ENCODE data around the gene SIPA1L2.
"Not testable (repeated sequence)": the region's sequence is repeated elsewhere in the genome, so short reads cannot be mapped to it uniquely, and the experiment has no call there.

Gene SIPA1L2

DNA sequence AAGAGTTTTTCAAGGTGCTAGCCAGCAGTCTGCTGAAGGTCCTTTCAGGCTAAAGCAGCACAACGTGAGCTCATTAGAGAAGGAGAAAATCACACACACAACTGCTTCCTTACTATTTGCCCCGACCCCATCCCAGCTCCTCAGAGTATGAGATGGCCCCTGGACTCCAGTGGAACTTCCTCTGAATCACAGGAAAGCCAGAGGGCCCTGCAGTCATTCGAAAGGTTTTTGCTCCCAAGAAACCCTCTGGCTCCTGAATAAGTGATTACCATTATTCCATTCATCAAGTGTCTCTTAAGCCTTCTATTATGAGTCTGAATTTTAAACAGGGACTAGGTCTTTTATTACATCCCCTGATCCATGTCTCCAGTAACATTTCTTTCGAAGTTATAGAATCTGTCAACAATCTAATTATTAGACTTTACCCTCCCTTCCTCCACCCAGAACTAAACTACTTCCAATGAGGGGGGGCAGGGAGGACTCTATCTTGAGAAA is 14.6 kb downstream of the SIPA1L2 start:
- no peak for DNase-seq (ENCODE audit: low read depth)

DNA sequence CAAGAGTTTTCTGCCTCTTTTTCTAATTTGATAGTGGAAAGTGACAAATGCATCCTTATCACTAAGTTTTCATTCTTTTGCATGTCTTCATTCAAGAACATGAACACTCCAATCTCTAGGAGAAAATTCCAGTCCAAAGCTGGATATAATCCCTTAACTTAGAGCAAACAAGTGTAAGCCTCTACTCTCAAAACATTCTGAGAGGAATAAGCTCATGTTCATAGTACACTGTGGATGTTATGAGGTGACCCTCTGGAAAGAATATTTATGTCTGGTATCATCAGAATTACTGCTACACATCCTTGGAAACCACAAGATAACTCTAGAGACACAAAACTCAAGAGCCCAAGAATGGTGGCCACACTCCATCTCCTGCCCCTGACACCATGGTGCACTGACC is 15.1 kb downstream of the SIPA1L2 start:
- DNase-seq (ENCODE audit: low read depth) = no peak

GRCh38 chr1:232613752-232614381 is 16.1 kb downstream of the SIPA1L2 start:
- no peak for DNase-seq (ENCODE audit: low read depth)

DNA sequence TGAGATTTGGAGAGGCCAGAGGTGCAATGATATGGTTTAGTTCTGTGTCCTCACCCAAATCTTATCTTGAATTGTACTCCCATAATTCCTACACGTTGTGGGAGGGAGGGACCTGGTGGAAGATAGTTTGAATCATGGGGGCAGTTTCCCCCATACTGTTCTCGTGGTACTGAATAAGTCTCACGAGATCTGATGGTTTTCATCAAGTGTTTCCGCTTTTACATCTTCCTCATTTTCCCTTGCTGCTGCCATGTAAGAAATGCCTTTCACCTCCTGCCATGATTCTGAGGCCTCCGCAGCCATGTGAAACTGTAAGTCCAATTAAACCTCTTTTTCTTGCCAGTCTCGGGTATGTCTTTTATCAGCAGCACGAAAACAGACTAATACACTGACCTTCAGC is 17.1 kb downstream of the SIPA1L2 start:
- not testable (repeated sequence) for DNase-seq (ENCODE audit: low read depth)

DNA sequence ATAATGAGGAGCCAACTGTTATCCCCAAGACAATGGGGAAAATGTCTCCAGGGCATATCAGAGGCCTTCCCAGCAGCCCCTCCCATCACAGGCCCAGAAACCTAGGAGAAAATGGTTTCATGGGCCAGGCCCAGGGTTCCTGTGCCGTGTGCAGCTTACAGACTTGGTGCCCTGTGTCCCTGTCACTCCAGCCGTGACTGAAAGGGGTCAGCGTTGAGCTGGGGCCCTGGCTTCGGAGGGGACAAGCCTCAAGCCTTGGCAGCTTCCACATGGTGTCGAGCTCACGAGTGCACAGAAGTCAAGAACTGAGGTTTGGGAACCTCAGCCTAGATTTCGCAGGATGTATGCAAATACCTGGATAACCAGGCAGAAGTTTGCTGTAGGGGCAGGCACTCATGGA is 18.1 kb downstream of the SIPA1L2 start:
- no peak for DNase-seq (ENCODE audit: low read depth)

DNA sequence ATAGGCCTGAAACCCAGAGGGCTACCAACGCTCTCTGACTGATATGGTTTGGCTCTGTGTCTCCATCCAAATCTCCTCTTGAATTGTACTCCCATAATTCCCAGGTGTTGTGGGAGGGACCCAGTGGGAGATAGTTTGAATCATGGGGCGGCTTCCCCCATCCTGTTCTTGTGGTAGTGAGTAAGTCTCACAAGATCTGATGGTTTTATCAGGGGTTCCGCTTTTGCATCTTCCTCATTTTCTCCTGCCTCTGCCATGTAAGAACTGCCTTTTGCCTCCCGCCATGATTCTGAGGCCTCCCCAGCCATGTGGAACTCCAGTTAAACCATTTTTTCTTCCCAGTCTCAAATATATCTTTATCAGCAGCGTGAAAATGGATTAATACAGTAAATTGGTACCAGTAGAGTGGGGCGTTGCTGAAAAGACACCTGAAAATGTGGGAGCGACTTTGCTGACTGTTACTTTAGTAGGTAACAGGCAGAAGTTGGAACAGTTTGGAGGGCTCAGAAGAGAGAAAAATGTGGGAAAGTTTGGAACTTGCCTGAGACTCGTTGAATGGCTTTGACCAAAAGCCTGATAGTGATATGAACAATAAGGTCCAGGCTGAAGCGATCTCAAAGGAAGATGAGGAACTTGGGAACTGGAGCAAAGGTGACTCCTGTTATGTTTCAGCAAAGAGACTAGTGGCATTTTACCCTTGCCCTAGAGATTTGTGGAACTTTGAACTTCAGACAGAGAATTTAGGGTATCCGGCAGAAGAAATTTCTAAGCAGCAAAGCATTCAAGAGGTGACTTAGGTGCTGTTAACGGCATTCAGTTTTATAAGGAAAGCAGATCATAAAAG is 18.8 kb downstream of the SIPA1L2 start:
- not testable (repeated sequence) for DNase-seq (ENCODE audit: low read depth)

DNA sequence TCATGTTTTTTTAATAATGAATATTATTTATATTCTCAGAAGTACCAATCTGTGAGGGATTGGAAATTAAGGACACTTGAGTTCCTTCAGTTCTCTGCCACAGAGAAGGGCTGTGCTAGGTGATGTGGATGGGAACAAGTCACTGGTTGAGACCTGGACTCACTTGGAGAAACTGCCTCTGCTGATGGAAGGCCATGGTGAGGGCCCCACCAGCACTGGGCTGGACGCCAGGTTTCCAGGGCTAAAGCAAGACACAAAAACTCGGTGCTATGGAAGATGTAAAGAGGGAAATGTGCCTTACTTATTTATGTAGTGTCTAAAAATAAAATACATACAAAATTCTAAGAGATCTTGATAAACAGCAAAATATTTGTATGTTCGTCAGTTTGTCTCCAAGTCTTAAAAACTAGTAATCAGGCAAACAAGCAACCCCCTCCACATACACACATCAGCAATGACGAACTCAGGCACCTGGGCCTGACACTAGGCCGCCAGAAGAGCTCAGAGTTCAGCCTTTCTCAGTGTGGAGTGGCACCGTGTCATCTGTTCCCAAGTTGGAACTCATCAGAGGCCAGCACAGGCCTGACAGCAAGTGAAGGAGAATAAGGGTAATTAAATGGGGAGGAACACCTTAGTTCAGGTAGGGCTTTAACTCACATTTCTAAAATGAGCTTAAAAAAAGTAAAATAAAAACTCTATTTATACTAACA is 19.6 kb downstream of the SIPA1L2 start:
- DNase-seq (ENCODE audit: low read depth) = no peak

DNA sequence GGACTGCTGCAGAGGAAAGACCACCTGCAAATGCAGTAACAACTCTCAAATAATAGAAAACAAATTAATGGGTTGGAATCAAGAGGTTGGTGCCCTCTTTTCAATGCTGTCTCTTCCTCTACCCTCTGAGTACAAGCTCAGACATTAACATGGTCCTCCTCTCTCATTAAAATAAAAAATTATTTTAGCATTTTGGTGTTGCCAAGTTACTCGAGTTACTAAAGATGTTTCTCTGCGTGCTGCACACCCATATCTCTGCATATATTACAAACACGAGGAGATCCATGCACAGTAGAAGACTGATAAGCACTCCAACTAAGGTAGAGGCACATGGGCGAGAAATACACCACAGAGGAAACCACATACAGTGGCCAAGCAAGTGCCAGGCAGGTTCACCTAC is 21.5 kb downstream of the SIPA1L2 start:
- no peak for DNase-seq (ENCODE audit: low read depth)

GRCh38 chr1:232602622-232603021 is 27.3 kb downstream of the SIPA1L2 start:
- DNase-seq (ENCODE audit: low read depth) = no peak

GRCh38 chr1:232600424-232601258 is 29.3 kb downstream of the SIPA1L2 start:
- DNase-seq (ENCODE audit: low read depth) = no peak

GRCh38 chr1:232599178-232600041 is 30.5 kb downstream of the SIPA1L2 start:
- DNase-seq (ENCODE audit: low read depth) = no peak

DNA sequence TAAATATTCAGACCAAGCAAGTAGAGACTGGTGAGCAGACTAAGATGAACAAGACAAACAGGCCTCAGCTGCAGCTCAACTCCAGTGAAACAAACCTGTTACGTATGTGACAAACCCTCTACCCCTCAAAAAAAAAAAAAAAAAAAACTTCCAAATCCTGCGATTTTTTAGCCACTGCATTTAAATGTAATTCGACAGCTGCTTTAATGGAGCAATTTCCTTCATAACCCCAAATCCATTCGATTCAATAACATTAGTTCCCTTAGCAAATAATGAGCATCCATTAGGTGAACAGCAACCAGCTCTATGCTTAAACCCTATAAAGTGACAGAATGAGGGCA is 31.1 kb downstream of the SIPA1L2 start:
- DNase-seq (ENCODE audit: low read depth) = no peak

GRCh38 chr1:232598133-232598532 is 31.8 kb downstream of the SIPA1L2 start:
- DNase-seq (ENCODE audit: low read depth) = no peak

- DNase-seq (ENCODE audit: low read depth) = no peak
Measured at GRCh38 chr1:232597721-232598120, 32.2 kb downstream of the SIPA1L2 start.

DNA sequence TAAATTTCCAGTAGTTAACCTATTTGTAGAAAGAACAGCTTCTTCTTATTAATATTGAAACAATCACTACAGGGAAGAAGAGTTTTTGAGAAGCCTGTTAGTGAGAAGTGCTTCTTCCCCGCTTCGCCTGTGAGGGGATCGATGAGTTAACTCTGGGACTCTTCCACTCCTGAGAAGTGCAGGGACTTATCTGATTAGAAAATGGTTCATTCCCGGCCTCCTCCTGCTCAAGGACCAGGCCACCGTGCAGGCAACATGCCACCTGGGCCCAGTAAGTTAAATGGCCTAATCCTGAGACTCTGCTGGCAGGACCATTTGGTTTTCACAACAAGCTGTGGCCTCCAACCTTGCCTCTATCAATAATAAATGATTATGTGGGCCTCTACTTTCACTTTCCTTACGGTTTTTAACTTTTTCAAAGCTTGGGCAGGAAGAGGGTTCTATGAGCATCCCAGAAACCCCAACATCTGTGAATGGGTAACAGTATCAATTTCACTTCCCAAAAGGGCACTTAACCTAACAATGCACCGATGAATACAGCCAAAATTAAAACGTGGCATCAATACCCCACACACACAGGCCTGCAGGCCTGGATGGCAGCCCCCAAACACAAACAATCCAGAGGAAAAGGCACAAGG is 33.1 kb downstream of the SIPA1L2 start:
- no peak for DNase-seq (ENCODE audit: low read depth)

DNA sequence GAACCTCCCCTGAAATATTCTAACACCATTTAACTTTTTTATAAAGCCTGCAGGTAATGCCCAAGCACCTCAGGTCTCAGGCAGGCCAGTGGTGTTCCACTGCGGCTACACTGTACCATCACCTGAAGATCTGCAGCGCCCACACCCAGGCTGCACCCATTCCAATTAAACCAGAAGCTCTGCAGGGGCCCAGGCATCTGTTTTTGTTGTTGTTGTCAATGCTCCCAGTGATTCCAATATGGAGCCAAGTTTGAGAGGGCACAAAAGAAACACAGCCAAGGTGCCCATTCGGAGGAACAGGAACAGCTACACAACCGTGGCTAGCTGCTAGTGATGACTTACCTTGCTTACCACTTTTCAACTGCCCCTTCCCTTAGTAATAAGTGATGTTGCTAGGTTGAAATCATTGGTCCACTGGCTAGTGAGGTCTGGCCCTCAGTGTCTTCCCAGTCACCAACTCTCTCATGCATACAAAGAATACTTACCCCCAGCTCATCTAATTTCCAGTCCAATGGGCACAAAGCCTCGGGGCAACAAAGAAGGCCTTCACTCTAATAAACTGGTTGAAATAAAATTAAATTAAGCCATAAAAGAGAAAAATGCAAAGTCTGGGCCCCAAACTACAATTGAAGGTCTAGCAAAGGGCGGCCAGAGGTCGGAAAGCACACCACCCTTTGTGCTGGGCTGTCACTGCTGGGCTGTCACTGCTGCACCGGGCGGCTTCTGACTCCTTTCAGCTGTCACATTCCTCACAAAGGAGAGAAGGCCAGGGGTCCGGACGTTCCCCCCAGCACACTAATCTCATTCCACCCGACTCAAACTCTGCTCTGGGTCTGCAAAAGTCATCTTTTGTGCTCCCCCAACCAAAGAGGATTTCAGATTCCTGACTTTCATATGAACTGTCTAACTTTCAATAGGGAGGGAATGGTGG is 34.9 kb downstream of the SIPA1L2 start:
- DNase-seq (ENCODE audit: low read depth) = no peak

DNA sequence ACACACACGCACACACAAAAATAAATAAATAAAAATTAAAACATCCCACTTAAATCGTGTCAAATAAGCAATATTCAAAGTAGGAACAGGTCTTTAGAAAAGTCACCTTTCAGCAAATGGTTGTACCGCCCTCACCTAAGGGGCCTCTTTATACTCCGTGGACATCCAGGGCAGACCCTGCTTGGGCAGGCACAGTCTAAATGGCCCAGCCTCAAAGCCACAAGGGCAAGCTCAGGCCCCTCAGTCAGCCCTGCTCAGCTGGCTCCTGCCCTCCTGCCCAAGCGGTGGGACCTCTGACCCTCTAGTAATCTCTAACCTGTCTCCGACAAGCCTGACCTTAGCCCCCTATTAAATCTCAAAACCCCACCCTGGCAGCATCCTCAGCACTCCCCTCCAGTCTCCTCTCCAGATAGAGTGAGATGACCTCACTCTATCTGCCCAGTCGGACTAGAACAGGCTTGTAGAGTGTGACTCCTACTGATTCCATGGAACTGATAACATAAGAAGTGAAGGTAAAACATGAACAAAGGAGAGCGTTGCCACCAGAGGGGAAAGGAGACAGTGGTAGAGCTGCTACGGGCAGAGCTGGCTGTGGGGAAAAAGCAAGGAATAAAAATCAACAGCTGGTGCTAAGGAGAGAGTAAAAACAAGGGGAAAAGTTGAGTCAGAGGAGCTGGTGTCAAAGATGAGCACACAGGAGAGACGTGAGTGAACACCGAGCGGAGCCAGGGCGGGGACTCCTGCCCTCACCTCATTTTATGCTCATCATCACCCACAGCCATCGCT is 36.0 kb downstream of the SIPA1L2 start:
- DNase-seq (ENCODE audit: low read depth) = no peak

DNA sequence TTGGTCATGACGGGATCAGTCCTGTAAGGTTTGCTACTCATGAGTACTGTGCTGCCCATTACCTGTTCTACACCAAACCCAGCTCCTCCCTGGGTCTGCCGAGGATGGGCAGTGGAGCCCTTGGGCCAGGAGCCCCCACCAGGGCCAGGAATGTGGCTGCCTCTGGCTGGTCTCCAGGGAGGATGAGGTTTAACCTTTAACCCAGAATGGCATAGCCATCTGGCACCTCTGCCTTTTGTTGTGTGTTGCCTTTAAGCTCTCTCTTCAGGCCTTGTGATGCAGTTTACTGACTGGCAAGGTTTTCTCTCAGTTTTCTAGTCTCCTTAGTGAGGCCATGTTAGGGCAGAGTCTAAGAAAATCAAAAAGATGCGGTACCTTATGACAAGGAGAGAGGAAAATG is 38.6 kb downstream of the SIPA1L2 start:
- no peak for DNase-seq (ENCODE audit: low read depth)

DNA sequence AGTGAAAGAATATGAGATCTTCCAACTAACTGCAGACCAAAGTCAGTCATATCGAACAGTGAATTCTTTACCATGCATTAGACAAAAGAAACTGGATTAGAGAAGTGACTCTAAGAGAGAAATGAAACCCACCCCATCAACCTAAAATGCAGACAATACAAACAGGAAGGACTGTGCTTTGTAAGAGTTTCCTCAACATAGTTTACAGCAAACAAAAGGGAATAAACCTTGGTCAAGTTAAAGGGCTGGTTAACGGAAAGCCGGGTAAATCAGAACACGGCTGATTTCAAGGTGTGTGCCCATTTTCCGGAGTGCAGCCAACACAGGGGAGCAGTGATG is 39.2 kb downstream of the SIPA1L2 start:
- no peak for DNase-seq (ENCODE audit: low read depth)

All from stimulated activated CD8-positive, alpha-beta memory T cell treated with anti-CD3 and anti-CD28 coated beads, Interleukin-7, amount 100 ng/mL, for 24 hours (primary cell).